HG03045 (cell line): Measurements from ENCODE around the gene SH3BP5.

Experiments
- ATAC-seq: cut with Tn5 transposase; IDR thresholded peaks from one replicate; pipeline ENCODE4 v1.9.1; 2021; ENCODE audit warnings: mild to moderate bottlenecking, moderate library complexity; ENCODE audit not compliant: unreplicated experiment

The SH3BP5 gene

DNA sequence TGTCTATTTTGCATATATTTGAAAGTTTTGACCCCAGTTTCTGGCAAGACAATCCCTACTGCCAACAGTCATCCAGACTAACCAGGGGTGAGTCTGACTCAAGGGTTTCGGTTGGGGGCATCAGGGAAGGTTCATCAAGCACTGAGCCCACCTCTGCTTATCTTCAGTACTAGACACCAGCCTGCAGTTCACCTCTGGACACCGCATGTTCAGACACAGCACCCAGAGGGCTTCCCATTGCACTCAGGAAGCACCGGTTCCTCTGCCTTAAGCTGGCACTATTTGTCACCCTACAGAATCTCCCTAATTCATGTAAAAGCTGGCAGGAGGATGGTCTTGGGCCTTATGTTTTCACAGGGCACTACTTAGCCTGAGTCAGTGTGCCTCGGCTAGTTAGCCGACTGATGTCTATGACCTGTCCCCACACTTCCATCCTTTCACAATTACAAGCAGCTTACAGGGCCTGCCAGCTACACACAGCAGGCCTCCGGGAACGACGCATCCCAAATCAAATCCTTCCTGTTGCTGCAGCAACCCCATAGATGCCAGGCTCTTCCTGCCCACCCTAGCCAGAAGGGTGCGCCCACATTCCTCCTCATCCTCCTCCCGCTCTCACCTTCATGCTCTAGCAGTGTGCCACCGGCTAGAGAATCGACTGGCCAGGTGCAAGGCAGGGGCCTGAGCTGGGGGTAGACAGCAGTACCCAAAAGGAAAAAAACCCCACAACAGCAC is 52.5 kb downstream of the SH3BP5 start:
- ATAC-seq = no peak

DNA sequence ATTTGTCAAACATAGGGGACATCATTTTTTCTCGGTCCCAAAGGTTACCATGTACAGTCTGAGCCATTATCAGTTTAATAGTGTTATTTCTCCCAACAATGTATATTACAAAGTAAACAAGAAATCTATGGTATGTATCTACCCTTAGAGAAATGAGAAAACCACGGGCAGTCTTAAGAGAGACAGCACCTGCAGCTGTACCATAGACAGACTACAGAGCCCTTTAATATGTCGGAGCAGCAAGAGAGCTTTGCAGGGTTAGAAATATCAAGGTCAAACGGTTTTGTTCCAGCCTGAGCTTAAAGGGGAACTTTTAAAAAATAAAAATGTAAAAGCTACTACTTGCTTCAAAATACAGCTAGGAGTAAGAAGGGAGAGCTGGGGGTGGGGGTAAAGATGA is 53.2 kb downstream of the SH3BP5 start:
- ATAC-seq = no peak

DNA sequence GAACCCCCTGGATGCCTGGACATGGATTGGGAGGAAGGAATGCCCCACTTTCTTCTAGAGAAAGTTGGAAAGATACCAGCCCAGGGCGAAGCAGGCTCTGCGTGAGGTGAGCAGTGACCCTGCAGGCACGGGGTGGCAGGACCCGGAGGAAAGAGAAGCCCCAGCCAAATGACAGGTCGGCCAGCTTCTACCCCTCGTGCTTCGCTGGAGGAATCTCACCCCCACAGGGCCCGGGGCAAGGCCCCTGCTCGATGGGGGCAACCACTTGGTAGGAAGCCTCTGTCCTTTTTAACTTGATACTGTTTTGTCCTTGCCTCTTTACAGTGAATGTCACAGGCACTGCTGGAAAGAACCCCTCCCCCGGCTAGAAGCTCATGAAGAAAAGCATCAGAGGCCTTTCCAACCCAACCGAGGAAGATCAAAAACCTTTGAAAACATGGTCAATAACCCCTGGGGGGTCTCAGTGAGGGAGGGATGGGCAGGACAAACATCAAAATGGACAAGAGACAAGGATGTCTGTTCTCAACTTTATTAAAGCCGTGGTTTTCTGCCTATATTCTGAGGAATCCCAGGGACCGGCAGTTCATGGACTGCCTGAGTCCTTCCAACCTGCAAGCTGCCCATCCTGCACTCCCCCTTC is 54.4 kb downstream of the SH3BP5 start:
- ATAC-seq = no peak

DNA sequence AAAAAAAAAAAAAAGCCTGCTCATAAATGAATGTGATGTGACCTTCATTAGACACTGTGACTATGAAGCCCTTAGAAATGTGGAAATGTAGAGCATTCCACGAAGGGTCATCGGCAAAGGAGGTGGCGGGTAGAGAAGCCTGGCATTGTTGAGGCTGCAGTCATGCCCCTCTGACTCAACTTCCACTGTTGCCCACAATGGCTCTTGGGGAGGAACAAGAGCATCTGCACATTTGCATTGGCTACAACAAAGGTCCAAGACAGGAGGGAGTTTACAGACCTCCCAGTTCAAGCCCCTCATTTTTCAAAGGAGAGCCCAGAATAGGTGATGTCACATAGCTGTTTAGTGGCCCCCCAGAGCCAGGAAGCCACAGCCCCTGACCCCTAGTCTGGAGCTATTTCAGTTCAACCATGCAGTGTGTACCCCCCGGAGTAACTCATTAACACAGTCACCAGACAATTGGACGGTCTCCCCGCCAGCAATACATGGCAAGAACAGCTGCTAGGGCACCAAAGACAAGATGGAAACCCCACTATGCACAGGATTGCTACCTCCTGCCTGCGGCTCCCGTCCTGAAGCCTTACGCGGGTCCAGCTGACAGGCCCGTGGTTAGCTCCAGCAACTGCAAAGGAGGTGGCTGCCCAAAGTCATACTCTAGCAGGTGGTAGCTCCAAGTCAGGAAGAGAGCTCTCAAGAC is 56.2 kb downstream of the SH3BP5 start:
- ATAC-seq = no peak

DNA sequence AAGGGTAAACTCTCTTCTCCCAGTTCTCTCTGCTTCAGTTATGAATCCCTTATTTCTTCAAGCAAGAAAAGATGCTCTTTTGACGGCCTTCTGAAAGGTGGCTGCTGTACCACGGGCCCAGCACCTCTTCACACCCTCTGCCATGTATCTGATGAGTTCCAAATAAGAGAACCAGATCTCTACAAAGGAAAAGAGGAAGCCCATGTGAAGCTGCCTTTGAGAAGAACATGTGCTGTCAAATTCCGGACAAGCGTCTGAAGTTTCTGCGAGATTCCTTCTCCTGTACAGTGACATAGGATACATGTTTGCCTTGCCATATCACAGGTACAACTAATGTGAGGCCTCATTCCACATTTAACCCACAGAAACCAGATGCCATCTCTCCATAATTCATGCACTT is 59.2 kb downstream of the SH3BP5 start:
- ATAC-seq = no peak

DNA sequence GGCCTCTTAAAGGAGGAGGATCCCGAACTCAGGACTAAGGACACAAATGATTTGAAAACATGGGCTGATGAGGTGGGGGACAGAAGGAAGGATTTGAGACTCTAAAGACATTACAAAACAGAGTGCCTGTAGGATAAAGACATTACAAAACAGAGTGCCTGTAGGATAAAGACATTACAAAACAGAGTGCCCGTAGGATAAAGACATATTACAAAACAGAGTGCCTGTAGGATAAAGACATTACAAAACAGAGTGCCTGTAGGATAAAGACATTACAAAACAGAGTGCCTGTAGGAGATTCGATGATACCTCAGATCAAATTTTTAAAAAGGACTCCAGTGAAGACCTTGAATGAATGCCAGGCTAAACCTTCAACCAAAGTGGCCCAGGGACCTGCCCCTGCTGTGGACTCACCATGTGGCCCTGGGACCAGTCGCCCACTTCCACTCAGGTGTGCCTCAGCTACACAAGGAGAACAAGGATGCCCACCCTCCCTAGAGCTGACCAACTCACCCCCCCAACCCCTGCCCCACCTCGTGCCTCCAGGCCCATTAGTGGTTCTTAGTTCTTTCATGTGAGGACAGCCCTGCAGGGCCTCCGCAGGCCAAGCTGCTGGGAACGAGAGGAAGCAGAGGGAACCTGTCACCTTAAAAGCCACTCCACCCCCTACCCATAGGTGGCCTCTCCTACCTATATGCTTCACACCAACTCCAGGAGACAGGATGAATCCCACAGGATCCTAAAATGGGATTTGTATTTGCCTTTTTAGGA is 59.8 kb downstream of the SH3BP5 start:
- ATAC-seq = no peak

DNA sequence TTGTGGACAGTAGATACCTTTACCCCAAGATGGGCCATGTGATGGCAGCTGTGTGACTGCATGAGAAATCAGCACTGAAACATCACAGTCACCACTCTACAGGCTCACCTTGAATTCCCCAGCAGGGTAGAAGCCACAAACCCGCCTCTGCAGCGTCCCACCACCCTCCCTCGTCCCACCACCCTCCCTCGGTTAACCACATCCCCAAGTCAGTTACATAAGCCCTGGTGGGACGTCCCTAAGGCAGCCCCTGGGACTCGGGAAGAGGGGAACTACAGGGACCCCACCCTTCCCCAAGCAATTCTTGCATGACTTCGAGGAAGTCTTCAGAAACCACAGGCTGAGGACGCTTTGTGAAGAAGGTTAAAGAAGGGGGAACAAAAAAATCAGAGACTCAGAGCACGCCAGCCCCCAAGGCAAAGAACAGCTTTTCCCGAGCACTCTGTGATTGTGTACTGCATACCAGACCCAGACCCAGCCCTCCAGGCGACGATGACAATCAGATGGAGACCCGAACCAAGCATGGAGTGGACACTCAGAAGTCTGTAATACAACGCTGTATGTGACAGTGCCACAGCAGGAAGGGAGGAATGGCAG is 60.5 kb downstream of the SH3BP5 start:
- ATAC-seq = peak; percentile 65

DNA sequence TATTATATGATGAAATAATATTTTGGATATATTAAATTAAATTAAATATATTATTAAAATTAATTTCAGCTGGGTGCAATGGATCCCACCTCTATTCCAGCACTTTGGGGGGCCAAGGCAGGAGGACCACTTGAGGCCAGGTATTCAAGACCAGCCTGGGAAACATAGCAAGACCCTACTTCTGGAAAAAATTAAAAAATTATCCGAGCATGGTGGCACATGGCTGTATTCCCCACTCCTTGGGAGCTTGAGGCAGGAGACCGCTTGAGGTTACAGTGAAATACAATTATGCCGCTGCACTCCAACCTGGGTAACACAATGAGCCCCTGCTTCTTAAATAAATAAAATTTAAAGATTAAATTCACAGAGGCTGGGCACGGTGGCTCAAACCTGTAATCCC is 61.4 kb downstream of the SH3BP5 start:
- no peak for ATAC-seq

DNA sequence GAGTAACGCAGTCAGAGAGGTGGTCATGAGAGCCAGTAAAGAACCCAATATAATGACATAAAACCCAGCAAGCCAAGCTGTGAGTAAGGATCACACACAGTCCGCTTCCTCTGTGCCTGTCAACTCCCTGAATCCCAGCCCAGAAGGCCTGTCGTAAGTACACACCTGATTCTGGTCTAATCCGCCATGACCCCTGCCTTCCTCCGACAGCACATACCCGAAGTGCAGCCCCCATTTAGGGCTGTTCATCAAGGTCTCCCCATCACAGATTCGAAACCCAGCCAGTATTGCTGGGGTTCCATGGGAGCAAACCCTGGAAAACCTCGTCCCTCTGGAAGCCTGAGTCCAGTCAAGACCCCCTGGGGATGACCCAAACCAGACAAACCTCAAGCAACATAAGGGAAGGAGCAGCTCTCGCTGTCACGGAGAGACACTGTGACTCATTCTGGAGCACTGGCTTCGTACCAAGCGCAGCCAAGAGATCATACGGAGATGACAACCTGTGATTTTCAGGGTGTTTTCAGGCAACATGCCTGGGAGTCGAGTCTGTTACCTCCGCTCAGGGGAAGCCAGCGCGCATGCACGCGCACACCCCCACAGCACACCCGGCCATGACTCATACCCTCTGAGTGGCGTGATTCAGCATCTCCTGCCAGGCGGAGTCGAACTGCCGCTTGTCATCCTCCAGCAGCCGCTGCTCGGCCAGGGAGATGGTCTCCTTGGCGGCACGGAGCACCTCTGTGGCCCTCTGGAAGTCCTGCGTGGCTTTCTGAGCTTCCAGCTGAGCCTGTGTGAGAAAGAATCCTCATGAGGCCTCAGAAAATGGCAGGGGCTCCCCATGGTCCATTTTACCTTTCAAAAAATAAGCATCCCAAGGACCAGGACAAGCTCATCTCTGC is 63.0 kb downstream of the SH3BP5 start:
- ATAC-seq = peak; percentile 60

DNA sequence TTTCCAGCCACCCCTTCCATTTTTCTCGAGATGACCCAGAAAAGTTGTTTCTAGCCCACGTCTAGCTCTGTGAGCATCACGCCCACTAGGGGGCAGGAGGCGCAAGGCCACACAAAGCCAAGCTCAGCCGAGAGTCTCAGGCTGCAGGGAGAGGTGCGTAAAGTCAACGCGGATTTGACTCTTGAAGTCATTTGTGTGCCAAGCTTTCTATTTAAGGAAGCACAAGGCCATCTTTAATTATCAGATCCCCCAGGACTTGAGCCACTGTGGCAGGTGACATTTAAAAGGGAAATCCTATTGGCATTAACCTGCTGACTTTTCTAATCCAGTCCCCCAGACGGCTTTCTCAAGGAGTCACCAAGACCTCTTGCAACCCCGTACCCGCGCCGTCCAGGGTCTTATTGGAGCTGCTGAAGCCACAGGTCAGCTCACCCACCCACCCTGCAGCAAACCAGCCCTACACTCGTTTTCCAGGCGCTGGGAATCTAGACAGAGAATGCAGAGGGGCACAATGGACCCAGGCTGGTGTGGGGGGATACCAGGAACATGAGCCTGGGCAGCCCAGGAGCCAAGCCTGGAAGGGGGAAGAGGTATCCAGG is 64.3 kb downstream of the SH3BP5 start:
- no peak for ATAC-seq

DNA sequence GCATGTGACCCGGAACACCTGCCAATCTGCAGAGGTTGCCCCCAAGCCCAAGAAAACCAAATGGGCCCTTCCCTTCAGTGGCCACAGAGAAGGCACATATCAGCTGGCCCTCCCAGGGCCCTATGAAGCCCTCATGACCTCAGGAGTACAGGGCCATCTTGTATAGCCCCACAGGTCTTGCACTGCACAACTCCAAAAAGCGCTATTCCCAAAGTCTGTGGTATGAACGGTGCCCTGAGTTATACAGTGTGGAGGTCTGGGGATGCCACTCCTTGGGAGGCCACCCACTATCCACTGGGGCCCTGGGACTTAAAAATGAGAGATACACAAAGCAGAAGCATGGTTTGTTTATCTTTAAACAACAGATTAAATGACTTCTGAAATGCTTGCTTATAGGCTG is 64.9 kb downstream of the SH3BP5 start:
- no peak for ATAC-seq

DNA sequence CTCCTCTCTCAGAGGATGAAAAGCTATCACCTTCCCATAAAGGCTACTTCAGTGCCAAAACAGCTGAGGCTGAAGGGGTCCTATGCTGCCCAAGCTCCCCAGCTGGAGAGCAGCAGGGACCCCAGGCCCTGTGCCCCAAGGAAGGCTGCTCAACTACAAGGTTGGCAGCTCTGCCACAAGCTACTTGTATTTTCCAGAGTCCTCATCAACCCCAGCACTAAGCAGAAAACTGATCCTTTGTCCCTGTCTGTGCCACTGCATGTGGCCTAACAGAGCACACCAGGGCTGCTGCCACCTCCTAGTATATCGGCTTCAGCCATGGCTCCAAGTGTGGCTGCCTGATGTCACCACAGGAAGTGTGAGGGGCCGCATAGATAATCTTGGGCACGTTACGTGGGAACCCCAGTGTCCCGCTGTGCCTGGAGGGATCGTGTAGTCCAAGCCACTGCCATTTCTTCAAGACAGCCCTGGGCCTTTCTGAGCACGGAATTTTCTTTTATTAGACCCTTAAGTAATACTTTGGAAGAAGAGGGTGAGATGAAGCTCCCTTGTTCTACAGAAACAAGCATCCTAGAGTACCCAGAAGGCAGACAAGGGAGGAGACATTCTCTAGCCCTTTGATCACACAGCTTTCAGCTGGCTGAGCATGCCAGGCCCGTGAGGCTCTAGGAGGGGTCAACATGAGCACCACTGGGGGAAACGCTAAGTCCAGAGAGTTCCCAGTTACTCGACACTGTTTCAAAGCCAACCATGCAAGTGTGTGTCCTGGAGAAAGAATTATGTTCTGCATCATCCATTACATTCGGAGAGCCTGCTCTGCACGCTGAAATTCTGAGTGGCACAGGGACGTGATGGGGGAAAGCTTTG is 65.6 kb downstream of the SH3BP5 start:
- ATAC-seq = no peak

DNA sequence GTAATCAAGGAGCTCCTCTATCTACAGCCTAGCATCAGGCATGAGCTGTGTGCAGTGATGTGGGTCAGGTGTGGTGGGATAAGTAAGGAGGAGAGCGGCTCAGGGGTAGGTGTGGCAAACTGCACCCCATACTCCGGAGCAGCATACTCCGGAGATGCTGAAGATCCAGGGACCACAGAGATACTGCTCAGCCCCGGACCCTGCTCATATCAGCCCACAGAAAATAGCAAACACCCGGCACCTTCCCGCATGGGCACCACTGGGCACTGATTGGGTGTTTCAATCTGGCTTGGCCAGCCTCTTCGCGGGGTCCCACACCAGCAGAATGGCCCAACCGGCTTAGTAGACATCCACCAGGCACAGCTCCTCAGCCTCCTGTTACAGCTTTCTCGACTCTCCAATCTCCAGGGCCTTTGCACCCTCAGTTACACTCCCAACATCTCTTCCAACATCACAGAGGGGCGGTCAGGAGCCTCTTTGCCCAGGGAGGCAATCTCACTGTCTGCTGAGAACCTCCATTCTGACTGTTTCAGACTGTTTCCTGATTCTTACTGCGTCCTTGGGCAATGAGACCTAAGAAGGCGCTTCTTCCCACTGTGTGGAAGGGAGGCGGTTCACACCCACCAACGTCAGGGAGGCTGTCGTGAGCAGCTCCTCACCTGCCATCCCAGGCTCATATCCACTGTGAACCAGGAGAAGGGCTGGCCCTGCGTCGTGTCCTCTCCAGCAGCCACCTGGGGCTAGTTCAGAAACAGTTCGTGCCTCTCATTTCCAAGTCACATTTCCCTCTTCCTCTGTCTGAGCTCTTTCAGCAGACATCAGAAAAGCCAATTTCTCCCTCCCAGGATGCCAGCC is 66.5 kb downstream of the SH3BP5 start:
- ATAC-seq = no peak

DNA sequence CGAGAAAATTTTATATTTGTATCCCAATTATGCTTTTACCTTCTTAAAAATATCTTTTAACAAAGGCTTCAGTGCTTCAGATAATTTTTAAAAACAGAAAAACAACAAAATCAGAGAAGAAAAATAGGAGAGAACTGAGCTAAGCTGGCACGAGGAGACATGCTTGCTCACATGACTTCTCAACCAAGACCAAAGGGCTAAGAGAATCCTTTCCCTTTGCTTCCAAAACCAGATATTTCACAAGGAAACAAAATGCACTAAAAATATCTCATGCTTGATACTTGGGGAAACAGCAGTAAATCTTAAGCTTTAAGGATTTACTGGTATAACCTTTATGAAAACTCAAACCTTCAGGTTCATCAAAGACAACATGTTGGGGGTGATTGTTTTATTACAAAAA is 67.9 kb downstream of the SH3BP5 start:
- ATAC-seq = no peak

DNA sequence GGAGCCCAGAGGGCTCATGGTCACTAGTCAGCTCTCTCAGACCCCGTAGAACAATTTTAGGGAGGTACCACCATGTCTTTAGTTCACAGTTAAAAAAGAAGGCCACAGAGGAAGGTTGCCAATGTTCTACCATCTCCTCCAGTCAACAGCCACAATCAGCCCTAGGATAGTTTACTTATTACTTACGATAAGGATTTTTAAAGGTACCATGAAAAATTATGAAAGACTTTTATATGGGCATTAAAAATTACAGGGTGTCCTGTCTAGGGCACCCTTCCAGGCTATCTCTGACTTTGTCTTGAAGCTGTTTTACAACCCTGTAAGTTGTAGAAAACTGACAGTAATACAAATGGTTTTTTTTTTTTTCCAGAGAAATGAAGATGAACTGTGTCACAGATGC is 68.5 kb downstream of the SH3BP5 start:
- no peak for ATAC-seq

DNA sequence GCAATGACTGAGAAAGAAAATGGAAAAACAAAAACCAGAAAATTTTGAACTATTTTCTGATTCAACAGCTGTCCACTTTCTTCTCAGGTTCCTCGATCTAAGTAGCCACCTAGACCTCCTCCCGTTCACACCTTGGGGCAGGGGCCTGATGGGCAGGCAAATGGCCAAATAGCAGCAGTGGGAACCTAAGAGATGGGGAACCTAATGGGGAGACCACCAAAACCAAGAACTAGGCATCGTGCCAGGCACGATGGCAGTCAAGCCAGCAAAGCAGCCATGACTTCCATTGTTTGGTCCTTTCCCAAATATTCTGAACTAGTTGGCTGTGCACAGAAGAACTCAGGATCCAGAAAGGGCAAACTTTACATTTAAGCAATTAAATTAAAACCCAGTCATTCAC is 69.3 kb downstream of the SH3BP5 start:
- ATAC-seq = no peak

DNA sequence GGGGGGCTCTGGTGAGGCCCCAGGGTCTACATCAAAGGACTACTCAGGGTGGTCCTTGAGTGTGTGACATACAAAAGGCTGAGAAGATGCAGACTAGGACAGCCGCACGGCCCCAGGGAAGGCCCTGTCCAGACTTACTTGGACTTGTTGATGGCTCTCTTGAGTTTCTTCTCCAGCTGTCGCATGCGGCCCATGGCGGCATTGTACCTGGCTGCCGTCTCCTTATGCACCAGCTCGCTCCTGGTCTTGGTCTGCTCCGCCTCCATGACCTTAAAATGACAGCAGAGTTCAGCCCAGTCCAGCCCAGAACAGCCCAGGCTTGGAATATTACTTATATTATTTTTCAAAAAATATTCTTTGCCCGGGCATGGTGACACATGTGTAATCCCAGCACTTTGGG is 70.4 kb downstream of the SH3BP5 start:
- no peak for ATAC-seq

DNA sequence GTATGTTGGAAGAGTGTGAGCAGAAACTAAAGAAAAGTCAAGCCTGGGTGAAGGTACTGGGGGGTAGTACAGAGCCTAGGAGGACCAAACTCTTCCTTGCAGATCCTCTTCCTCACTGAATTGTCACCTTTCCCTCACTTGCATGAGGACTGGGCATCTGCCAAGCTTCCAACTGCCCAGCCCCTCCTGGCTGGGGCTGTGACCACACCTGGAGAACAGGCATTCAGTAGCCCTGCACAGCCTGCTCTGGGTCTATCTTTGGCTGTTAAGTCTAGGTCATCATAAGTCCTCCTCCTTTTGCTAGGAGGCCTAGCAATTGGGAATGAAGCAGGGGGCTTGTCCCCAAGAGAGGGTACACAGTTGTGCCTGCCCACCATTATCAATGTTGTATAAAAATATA is 71.1 kb downstream of the SH3BP5 start:
- no peak for ATAC-seq
